Measurements from ENCODE around the gene ZRANB1.

The ZRANB1 gene

GRCh38 chr10:125010362-125010761, 68.4 kb downstream of the ZRANB1 start:
- H3K4me3 ChIP-seq (ENCODE audit: low read length), result no peak overlapping the region
- DNase-seq (ENCODE audit: low read depth), result no peak
- TF ChIP-seq CTCF (conservative IDR thresholded peaks at IDR 0.05; ENCODE audit: low read depth, low read length), result no peak

GRCh38 chr10:125011171-125011925, 69.4 kb downstream of the ZRANB1 start:
- TF ChIP-seq CTCF (conservative IDR thresholded peaks at IDR 0.05; ENCODE audit: low read depth, low read length), result no peak
- H3K4me3 ChIP-seq (ENCODE audit: low read length), result no peak overlapping the region
- no peak for DNase-seq (ENCODE audit: low read depth)

GRCh38 chr10:125011926-125012705, 70.2 kb downstream of the ZRANB1 start:
- no peak overlapping the region for H3K4me3 ChIP-seq (ENCODE audit: low read length)
- TF ChIP-seq CTCF (conservative IDR thresholded peaks at IDR 0.05; ENCODE audit: low read depth, low read length), result no peak
- DNase-seq (ENCODE audit: low read depth), result no peak

GRCh38 chr10:125012851-125013528, 71.1 kb downstream of the ZRANB1 start:
- H3K4me3 ChIP-seq (ENCODE audit: low read length), result no peak overlapping the region
- no peak for TF ChIP-seq CTCF (conservative IDR thresholded peaks at IDR 0.05; ENCODE audit: low read depth, low read length)
- no peak for DNase-seq (ENCODE audit: low read depth)

- H3K4me3 ChIP-seq (ENCODE audit: low read length), result no peak overlapping the region
- no peak for DNase-seq (ENCODE audit: low read depth)
- no peak for TF ChIP-seq CTCF (conservative IDR thresholded peaks at IDR 0.05; ENCODE audit: low read depth, low read length)
Observed at GRCh38 chr10:125013529-125013872, 71.6 kb downstream of the ZRANB1 start.

GRCh38 chr10:125014086-125014830, 72.3 kb downstream of the ZRANB1 start:
- no peak for TF ChIP-seq CTCF (conservative IDR thresholded peaks at IDR 0.05; ENCODE audit: low read depth, low read length)
- no peak overlapping the region for H3K4me3 ChIP-seq (ENCODE audit: low read length)
- DNase-seq (ENCODE audit: low read depth), result no peak
